ENCODE data around the gene PWP1. TPM values are rescaled to one million over a fixed set of nuclear protein-coding genes. Genes with fewer than 3 reads are reported as not detected.

The PWP1 gene
- total RNA-seq, 1 experiment from 2014 or later: 49.7 TPM

- TF ChIP-seq CTCF (IDR thresholded peaks at IDR 0.05; ENCODE audit: unreplicated experiment): no peak
- CTCF ChIA-PET: no interaction called here
- Mint-ChIP-seq H3K27me3 (ENCODE audit: insufficient read depth, unreplicated experiment) (no peaks in the 10 kb centered on the region), H3K9me3 (ENCODE audit: unreplicated experiment) (no peaks in the 10 kb centered on the region), H3K36me3 (ENCODE audit: insufficient read depth, unreplicated experiment) (peaks cover 4% of the 10 kb centered on the region), H3K4me1 (ENCODE audit: insufficient read depth, unreplicated experiment) (peaks cover 5% of the 10 kb centered on the region), H3K27ac (ENCODE audit: low read depth, unreplicated experiment) (peak within 1 kb of the TSS; percentile 93), H3K4me3 (ENCODE audit: unreplicated experiment) (peak within 1 kb of the TSS; percentile 87)
- POLR2A ChIA-PET: interaction anchor here (1.2 to 4.6 kb wide), 4 partner anchors 11 to 799 kb away, joined by 3 to 48 read pairs (median 20); partner anchors contain the start of gene PWP1
- intact Hi-C loops (cut with micrococcal nuclease): loop anchor here (1.0 to 5.0 kb wide), 2 partner anchors 74 to 124 kb away; partner anchors contain the start of gene PWP1
- no TSS peak for BruUV-seq (replicated peaks)
- DNase-seq (ENCODE audit: unreplicated experiment): peak; percentile 92
Observed at GRCh38 chr12:107760809-107761501, 75.4 kb downstream of the PWP1 start, which contains the start of gene PRDM4. Gene PRDM4, minus strand, starts transcription at chr12:107761137. Its CDS starts 622 bp downstream, at chr12:107760515.

- CTCF ChIA-PET: interaction anchor here (0.6 to 1.3 kb wide), 3 partner anchors 124 to 1535 kb away, joined by 3 to 4 read pairs (median 4); no protein-coding TSS in a partner anchor
- H3K4me1 Mint-ChIP-seq (ENCODE audit: insufficient read depth, unreplicated experiment): peaks cover 3% of the 10 kb centered on the region
- H3K9me3 Mint-ChIP-seq (ENCODE audit: unreplicated experiment): no peaks in the 10 kb centered on the region
Observed at GRCh38 chr12:107761502-107761904, 75.9 kb downstream of the PWP1 start.

More at GRCh38 chr12:107761502-107761904, 75.9 kb downstream of the PWP1 start:
- no TSS peak for BruUV-seq (replicated peaks)
- H3K27ac Mint-ChIP-seq (ENCODE audit: low read depth, unreplicated experiment): peak overlapping the region; percentile 93
- H3K36me3 Mint-ChIP-seq (ENCODE audit: insufficient read depth, unreplicated experiment): peaks cover 4% of the 10 kb centered on the region
- H3K27me3 Mint-ChIP-seq (ENCODE audit: insufficient read depth, unreplicated experiment): no peaks in the 10 kb centered on the region
- POLR2A ChIA-PET: interaction anchor here (1.0 to 1.2 kb wide), 2 partner anchors 798 to 801 kb away, joined by 3 read pairs; partner anchors contain the start of gene ISCU
- TF ChIP-seq CTCF (IDR thresholded peaks at IDR 0.05; ENCODE audit: unreplicated experiment): no peak
- peak overlapping the region; percentile 87 for H3K4me3 Mint-ChIP-seq (ENCODE audit: unreplicated experiment)
- DNase-seq (ENCODE audit: unreplicated experiment): no peak
- intact Hi-C loops (cut with micrococcal nuclease): loop anchor here (1.0 to 5.0 kb wide), 2 partner anchors 74 to 124 kb away; partner anchors contain the start of gene PWP1

Other genes starting within 250 kb of the PWP1 start
- 45.1 and 45.8 TPM in 2 replicates for gene PRDM4, start 75.3 kb downstream of the PWP1 start, total RNA-seq (2022)
- gene ASCL4, start 88.9 kb downstream of the PWP1 start, total RNA-seq (2022): not detected in 2 replicates

Measured in MCF 10A (cell line).